RKO (cell line): ENCODE measurements around the gene SLC35F5.
A peak's percentile ranks its signal among the peaks of the same experiment; 100 is the strongest.
"Not testable (repeated sequence)": the region's sequence is repeated elsewhere in the genome, so short reads cannot be mapped to it uniquely, and the experiment has no call there.

Experiments used
- DNase-seq: peaks from one replicate; pipeline ENCODE4 v3.0.0-alpha.2; 2016; ENCODE audit warnings: low spot score

SLC35F5 gene, protein sequence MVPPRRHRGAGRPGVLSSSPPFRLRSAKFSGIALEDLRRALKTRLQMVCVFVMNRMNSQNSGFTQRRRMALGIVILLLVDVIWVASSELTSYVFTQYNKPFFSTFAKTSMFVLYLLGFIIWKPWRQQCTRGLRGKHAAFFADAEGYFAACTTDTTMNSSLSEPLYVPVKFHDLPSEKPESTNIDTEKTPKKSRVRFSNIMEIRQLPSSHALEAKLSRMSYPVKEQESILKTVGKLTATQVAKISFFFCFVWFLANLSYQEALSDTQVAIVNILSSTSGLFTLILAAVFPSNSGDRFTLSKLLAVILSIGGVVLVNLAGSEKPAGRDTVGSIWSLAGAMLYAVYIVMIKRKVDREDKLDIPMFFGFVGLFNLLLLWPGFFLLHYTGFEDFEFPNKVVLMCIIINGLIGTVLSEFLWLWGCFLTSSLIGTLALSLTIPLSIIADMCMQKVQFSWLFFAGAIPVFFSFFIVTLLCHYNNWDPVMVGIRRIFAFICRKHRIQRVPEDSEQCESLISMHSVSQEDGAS

DNA sequence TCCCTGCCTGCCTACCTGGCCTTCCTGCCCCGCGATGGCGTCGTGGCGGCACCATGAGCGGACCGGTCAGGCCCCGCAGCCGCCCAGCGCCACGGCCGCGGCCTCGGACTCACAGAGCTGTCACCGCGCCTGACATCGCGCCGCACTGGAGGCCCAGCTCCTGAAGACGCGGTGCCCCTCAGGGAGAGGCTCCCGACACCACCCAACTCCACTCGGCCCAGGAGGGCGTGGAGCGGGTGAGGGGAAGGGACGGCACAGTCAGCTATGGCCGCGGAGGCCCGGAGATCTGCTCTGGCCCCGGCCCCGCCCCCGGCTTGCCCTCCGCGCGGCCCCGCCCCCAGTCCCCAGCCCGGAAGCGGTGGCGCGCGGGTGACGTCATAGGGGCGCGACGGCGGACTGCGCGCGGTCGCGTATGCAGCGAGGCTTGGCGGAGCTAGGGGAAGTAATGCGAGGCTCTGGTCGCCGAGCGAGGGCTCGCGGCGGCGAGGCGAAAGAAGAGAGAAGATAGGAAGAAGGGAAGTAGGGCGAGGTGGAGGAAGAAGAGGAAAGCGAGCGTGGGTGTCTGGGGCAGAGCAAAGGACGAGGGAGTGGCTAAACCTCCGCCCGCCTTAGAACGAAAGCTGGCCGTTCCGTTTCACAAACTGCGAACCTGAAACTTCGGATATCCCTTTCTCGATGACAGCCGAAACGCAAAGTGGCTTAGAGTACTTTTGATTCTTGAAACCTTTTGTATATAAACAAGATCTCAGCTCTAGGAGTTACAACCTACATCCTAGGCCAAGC lies at the start of gene SLC35F5:
TSS of gene SLC35F5 (minus strand) at position 288 of the 783 bp plus-strand sequence. CDS start at position 55, 233 bp downstream.
- peak; percentile 91 for DNase-seq

GRCh38 chr2:113799375-113799774 lies 42.9 kb upstream of the SLC35F5 start:
- DNase-seq: no peak

DNA sequence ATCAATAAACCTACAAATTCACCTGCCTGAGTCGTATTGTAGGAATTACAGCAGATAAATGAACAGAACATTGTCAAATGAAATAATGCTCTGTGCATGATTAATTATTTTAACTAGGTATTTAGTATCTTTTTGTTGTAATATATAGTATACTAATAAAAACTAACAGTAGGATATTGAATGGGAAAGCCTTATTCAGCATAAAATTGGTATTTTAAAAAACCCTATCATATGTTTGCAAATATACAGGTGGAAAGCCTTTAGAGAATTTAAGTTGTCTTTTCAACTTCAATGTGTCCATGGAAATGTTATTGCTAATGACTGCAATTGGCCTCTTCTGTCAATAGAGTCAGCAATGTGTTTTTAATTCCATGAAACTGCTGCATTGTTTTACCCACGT lies 40.8 kb upstream of the SLC35F5 start:
- DNase-seq: no peak

- DNase-seq: no peak
These were observed 40.2 kb upstream of the SLC35F5 start for GRCh38 chr2:113796592-113797175.

DNA sequence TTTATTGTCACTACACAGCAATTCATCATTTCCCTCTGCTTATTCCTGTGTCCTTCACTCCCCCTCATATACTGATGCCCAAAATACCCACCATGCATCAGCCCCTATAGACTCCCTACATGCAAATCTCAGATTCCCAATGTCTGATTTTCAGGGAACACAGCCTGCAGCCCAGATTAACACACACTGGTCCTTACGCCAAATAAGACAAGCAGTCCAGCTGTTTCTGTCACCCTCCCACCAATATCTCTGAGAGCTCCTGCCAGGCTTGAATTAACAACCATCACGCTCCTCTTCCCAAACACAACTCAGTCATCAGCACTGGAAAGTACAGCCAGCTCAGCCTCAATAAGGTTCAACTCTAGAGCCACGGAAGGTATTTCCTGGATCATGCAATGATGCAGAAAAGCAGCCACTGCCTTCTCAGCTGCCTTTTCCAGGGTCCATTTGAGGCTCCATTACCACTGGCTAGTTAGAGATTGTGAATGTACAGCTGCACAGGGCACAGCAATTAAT lies 39.0 kb upstream of the SLC35F5 start:
- DNase-seq: no peak

DNA sequence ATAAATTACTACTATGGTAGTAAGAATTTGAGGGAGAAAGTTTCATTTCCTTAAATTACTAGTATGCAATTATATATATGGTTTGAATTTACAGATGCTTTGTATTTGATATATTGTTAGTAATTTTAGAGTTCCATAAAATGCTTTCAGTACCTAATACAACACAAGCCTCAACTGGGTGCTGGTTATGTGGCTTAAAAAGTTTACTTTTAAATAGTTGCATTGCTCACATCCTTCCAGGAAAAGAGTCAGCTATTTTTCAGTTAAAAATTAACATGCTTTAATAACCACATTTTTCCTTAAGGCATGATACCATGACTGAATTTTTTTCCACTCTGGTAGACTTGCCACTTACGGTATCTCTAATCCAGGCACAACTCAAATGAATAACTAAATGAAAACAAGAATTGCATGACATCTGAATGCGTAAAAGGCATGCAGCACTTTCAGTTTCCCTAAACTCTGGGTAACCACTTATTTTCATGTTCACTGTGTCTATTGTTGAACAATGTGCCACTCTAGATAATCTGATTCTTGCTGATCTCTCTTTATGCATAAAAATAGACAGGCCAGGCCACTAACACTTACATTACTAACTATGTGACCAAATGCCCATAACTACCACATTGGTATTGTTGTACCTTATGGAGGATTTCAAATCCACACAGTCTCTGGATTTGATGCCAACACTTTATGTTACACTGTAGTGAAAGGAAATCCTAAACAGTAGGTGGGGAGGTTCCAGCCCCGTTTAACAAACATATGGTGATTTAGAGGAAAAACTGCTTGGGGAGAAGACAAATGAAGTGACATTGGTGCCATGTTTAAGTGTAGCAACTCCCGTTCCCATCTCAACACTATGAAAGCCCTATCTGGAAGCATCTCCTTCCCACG lies 35.5 kb upstream of the SLC35F5 start:
- no peak for DNase-seq

- no peak for DNase-seq
These were observed 28.6 kb upstream of the SLC35F5 start for GRCh38 chr2:113784823-113785744.

GRCh38 chr2:113780472-113780871 lies 24.0 kb upstream of the SLC35F5 start:
- no peak for DNase-seq

DNA sequence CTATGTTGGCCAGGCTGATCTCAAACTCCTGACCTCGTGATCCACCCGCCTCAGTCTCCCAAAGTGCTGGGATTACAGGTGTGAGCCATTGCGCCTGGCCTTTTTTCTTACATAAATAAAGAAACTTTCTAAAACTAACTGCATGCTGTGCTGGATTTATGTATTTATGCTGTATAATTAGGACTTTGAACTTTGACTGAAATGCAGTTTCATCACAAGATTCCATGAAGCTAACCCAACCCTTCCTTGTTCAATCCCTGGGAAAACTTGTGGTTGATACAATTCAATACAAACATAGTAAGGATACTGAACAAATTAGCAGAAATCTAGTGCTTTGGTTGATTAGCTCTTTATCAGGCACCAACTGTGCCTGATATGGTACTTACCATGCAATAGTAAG lies 20.9 kb upstream of the SLC35F5 start:
- no peak for DNase-seq

DNA sequence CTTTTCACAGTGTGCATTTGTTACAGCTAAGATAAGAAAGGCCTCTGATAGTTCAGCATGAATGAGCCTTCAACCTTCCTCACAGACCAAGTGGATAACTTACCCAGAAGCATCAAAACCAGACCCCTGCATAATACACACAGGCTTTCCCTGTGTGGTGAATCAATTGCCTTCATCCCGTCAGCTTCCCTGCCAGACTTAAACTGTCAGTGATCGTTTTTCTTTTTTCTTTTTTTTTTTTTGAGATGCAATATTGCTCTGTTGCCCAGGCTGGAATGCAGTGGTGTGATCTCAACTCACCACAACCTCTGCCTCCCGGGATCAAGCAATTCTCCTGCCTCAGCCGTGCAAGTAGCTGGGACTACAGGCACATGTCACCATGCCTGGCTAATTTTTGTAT lies 20.5 kb upstream of the SLC35F5 start:
- no peak for DNase-seq

DNA sequence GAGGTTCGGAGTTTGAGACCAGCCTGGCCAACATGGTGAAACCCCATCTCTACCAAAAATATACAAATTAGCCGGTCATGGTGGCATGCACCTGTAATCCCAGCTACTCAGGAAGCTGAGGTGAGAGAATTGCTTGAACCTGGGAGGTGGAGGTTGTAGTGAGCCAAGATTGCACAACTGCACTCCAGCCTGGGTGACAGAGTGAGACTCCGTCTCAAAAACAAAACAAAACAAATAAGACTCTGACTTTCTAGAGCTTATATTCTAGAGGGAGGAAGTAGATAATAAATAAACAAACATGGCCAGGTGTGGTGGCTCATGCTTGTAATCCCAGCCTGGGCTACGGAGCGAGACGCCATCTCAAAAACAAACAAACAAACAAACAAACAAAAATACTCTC lies 18.2 kb upstream of the SLC35F5 start:
- not testable (repeated sequence) for DNase-seq

DNA sequence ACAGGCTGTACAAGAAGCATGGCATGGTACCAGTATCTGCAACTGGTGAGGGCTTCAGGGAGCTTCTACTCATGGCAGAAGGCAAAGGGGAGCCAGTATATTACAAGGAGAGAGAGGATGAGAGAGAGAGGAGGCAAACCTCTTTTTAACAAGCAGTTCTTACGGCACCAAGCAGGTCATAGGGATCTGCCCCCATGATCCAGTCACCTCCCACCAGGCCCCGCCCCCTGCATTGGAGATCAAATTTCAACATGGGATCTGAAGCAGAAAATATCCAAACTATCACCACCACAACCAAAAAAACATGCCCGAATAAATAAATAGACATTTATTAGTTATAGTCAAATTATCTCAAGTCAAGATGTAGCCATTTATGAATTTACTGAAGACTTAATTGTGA lies 14.5 kb upstream of the SLC35F5 start:
- DNase-seq: no peak

DNA sequence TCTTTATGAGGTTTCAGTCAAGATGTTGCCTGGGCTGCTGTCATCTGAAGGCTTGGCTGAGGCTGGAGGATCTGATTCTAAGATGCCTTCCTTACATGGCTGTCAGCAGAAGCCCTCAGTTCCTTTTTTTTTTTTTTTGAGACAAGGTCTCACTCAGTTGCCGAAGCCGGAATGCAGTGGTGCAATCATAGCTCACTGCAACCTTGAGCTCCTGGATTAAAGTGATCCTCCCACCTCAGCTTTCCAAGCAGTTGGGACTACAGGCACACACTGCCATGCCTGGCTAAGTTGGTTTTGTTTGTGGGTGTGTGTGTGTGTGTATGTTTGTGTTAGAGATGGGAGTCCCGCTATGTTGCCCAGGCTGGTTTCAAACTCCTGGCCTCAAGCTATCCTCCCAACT lies 13.1 kb upstream of the SLC35F5 start:
- no peak for DNase-seq

DNA sequence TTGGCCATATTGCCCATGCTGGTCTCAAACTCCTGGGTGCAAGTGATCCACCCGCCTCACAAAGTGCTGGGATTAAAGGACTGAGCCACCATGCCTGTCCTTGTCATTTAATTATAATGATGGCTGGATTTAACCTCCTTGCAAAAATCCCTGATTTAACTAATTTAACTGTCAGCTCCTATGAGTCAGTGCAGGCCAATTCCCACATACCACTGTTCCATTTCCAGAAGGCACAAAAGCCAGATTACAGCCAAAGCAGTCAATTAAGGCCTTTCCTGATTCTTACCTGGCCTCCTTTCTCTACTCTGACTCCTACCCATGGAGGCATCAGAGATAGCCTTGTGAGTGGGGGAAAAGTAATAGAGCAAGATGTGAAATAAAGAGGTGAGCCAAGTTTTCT lies 12.3 kb upstream of the SLC35F5 start:
- DNase-seq: no peak

- DNase-seq: no peak
These were observed 11.5 kb upstream of the SLC35F5 start for GRCh38 chr2:113767811-113768460.

DNA sequence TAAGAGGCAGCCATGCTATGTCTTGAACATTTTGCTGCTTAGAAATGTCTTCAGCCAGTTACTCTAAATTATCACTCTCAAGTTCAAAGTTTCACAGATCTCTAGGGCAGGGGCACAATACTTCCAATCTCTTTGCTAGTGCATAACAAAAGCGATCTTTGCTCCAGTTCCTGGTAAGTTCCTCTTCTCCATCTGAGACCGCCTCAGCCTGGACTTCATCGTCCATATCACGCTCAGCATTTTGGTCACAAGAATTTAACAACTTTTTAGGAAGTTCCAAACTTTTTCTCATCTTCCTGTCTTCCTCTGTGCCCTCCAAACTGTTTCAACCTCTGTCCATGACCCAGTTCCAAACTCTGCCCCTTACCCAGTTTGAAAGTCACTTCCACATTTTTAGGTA lies 8.8 kb upstream of the SLC35F5 start:
- DNase-seq: no peak

DNA sequence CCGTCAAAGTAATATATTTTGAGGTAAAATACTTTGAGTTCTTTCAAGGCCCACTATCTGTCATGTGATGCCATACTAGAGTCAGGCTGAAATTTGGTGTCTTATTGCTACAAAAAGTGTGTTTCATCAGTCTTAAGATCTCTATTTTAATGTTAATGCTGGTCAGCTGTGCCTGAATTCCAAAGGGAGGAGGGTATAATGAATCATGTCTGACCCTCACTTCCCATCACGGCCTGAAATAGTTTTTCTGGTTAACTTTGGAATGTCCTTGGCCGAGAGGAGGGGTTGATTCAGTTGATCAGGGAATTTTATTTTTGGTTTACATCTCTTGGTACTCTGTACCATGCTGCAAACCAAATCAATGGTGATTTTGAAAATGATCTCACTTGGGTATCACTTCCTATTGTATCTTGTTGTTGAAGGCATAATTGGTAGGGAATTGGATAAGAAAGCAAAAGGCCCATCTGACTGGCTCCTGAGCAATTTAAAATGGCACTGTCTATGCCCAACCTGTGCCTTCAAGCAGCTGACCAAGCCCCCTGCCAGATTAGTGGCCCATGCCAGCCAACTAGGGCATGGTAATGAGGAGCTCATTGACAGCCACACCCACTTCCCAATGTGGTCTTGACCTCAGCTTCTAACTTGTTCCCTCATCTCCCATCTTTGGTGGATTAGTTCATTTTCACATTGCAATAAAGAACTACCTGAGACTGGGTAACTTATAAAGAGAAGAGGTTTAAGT lies 6.1 kb upstream of the SLC35F5 start:
- no peak for DNase-seq

- DNase-seq: no peak
These were observed 4.0 kb upstream of the SLC35F5 start for GRCh38 chr2:113760400-113760799.

- DNase-seq: no peak
These were observed 756 bp upstream of the SLC35F5 start for GRCh38 chr2:113757138-113757657.
